Measurements from ENCODE around the gene ZNF470.

ZNF470 gene

DNA sequence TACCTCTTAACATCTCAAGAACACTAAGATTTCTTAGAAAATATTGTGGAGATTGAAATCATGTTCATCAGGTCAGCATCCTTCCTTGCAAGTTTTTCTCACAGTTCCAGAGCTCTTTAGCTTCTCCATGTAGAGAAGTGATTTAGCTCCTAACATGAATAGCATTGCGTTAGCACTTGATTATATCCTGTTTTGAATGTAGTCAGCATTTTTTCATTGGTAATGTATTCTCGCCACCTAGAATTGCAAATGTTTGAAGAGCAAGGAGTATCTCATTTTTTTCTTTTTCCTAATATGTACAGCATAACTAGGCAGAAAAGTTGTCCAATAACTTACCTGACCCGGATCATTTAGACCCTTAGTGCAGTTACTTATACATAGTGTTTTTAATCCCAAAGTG lies 6.6 kb downstream of the ZNF470 start:
- Histone ChIP-seq H3K9ac (ENCODE audit: low read depth, low read length) (no peak overlapping the region), H3K4me1 (ENCODE audit: control insufficient read depth, insufficient read depth, low read length) (no peaks in the 10 kb centered on the region), H3K4me3 (ENCODE audit: low read length) (no peak overlapping the region), H3K4me2 (ENCODE audit: low read length) (no peak overlapping the region), H3K36me3 (ENCODE audit: insufficient read depth, low read length) (peaks cover 86% of the 10 kb centered on the region), H3K9me3 (replicated peaks; ENCODE audit: low read length) (peaks cover 70% of the 10 kb centered on the region), H3K27me3 (ENCODE audit: control insufficient read depth, insufficient read depth, low read length) (no peaks in the 10 kb centered on the region)

DNA sequence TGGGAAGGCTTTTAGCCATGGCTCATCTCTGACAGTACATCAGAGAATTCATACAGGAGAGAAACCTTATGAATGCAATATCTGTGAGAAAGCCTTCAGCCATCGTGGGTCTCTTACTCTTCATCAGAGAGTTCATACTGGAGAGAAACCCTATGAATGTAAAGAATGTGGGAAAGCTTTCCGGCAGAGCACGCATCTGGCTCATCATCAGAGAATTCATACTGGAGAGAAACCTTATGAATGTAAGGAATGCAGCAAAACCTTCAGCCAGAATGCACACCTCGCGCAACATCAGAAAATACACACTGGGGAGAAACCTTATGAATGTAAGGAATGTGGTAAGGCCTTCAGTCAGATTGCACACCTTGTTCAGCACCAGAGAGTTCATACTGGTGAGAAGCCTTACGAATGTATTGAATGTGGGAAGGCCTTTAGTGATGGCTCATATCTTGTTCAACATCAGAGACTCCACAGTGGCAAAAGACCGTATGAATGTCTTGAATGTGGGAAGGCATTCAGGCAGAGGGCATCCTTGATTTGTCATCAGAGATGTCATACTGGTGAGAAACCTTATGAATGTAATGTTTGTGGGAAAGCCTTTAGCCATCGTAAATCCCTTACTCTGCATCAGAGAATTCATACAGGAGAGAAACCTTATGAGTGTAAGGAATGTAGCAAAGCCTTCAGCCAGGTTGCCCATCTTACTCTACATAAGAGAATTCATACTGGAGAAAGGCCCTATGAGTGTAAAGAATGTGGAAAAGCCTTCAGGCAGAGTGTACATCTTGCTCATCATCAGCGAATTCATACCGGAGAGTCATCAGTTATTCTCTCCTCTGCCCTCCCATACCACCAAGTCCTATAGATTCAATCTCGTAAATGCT lies 10.7 kb downstream of the ZNF470 start:
- Histone ChIP-seq H3K9me3 (replicated peaks; ENCODE audit: low read length) (peaks cover 79% of the 10 kb centered on the region), H3K36me3 (ENCODE audit: insufficient read depth, low read length) (peaks cover 55% of the 10 kb centered on the region), H3K9ac (ENCODE audit: low read depth, low read length) (no peak overlapping the region), H3K27me3 (ENCODE audit: control insufficient read depth, insufficient read depth, low read length) (no peaks in the 10 kb centered on the region), H3K4me1 (ENCODE audit: control insufficient read depth, insufficient read depth, low read length) (no peaks in the 10 kb centered on the region), H3K4me2 (ENCODE audit: low read length) (no peak overlapping the region), H3K4me3 (ENCODE audit: low read length) (no peak overlapping the region)

DNA sequence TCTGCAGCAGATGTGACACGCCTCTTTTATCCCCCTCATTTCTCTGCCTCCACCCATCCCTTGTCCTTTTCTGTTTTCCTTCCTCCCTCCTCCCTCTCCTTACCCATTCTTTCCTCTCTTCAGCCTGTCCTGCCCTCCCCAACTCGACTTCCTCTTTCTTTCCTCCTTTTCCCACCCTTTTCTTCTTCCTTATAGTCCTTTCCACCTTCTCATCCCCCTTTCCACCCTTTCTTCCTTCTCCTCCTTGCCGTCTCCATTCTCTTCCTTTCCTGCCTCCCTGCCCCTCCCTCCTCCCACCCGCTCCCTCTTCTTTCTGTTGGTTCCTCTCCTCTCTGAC lies 27.1 kb downstream of the ZNF470 start:
- Histone ChIP-seq H3K9me3 (replicated peaks; ENCODE audit: low read length) (peaks cover 17% of the 10 kb centered on the region), H3K4me3 (ENCODE audit: low read length) (peak overlapping the region; percentile 100), H3K4me2 (ENCODE audit: low read length) (peak overlapping the region; percentile 79), H3K36me3 (ENCODE audit: insufficient read depth, low read length) (peaks cover 14% of the 10 kb centered on the region), H3K9ac (ENCODE audit: low read depth, low read length) (no peak overlapping the region), H3K27me3 (ENCODE audit: control insufficient read depth, insufficient read depth, low read length) (no peaks in the 10 kb centered on the region), H3K4me1 (ENCODE audit: control insufficient read depth, insufficient read depth, low read length) (peaks cover 6% of the 10 kb centered on the region)

DNA sequence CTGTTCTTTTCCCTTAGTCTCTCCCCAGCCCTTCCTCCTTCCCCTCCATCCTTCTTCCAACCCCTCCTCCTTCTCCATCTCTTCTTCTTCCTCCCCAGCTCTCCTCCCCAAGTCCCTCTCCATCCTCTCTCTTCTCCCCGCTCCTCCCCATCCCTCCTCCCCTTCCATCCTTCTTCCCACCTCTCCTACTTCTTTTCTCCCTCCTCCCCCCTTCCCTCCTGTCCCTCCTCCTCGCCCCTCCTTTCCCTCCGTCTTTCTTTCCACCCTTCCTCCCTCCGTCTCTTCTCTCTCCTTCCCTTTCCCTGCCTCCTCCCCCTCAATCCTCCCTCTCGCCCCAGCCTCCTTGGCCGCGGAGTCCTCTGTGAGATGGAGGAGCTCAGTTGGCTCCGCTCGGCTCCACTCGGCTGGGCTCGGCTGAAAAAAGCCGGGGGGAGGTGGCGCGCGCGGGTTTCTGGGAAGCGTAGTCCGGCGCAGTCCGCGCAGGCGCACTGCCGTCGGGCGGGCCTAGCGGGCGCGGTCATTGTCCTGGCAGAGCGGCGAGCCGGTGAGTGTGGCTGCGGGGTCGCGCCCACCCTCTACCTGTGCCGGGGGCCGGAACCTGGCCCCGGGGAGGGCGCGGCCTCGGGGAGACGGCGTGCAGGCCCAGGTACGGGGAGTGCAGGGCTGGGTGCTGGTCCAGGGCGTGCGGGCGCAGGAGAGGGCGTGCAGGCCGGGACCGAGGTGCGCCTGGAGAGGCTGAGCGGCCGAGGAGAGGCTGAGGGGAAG lies 27.7 kb downstream of the ZNF470 start, which contains the start of gene ZNF71:
Gene ZNF71, plus strand, starts transcription at position 520 of the 765 bp plus-strand sequence. CDS start 6,257 bp downstream, outside the sequence.
- peaks cover 17% of the 10 kb centered on the region for H3K9me3 ChIP-seq (replicated peaks; ENCODE audit: low read length)
- H3K4me3 ChIP-seq (ENCODE audit: low read length), result peak within 1 kb of the TSS; percentile 100
- H3K9ac ChIP-seq (ENCODE audit: low read depth, low read length), result peak within 1 kb of the TSS; percentile 93

DNA sequence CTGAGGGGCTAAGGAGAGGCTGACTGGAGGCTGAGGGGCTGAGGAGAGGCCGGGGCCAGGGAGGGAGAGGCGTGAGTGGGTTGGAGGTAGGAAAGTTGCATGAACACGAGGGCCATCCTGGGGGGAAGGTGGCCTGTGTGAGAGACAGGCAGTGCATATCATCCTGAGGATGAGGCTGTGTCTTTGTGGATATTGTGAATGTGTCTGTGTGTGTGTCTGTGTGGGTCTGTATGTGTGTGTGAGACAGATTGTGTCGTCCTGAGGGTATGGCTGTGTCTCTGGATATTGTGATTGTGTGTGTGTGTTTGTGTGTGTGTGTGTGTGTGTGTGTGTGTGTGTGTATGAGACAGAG lies 28.3 kb downstream of the ZNF470 start:
- peaks cover 11% of the 10 kb centered on the region for H3K9me3 ChIP-seq (replicated peaks; ENCODE audit: low read length)
- H3K9ac ChIP-seq (ENCODE audit: low read depth, low read length), result peak overlapping the region; percentile 93
- H3K4me3 ChIP-seq (ENCODE audit: low read length), result peak overlapping the region; percentile 100
- H3K4me2 ChIP-seq (ENCODE audit: low read length), result peak overlapping the region; percentile 79
- H3K27me3 ChIP-seq (ENCODE audit: control insufficient read depth, insufficient read depth, low read length), result no peaks in the 10 kb centered on the region
- H3K4me1 ChIP-seq (ENCODE audit: control insufficient read depth, insufficient read depth, low read length), result peaks cover 6% of the 10 kb centered on the region
- H3K36me3 ChIP-seq (ENCODE audit: insufficient read depth, low read length), result peaks cover 14% of the 10 kb centered on the region

More for the DNA sequence above, 27.7 kb downstream of the ZNF470 start, which contains the start of gene ZNF71:
- Histone ChIP-seq H3K4me2 (ENCODE audit: low read length) (peak within 1 kb of the TSS; percentile 79), H3K36me3 (ENCODE audit: insufficient read depth, low read length) (peaks cover 14% of the 10 kb centered on the region), H3K27me3 (ENCODE audit: control insufficient read depth, insufficient read depth, low read length) (no peaks in the 10 kb centered on the region), H3K4me1 (ENCODE audit: control insufficient read depth, insufficient read depth, low read length) (peaks cover 6% of the 10 kb centered on the region)

DNA sequence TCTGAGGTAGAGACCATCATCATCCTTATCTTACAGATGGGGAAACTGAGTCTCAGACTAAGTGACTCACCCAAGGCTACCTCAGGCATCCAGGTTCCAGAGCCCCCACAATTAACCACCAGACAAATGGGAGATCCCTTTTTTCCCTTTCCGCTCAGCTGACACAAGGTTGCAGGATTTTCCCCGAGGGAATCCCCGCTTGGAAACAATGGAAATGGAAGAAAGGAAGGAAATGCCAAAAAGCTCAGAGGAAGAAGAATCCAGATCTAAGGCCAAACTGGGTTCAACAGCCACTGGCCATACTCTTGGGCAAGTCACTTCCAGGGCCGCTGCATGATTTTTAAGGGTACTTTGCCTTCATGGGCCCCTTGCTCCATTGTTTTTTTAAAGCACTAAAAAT lies 29.4 kb downstream of the ZNF470 start:
- Histone ChIP-seq H3K4me3 (ENCODE audit: low read length) (peak overlapping the region; percentile 100), H3K4me1 (ENCODE audit: control insufficient read depth, insufficient read depth, low read length) (peaks cover 6% of the 10 kb centered on the region), H3K27me3 (ENCODE audit: control insufficient read depth, insufficient read depth, low read length) (no peaks in the 10 kb centered on the region), H3K36me3 (ENCODE audit: insufficient read depth, low read length) (peaks cover 23% of the 10 kb centered on the region), H3K4me2 (ENCODE audit: low read length) (peak overlapping the region; percentile 79), H3K9me3 (replicated peaks; ENCODE audit: low read length) (peaks cover 9% of the 10 kb centered on the region), H3K9ac (ENCODE audit: low read depth, low read length) (no peak overlapping the region)

DNA sequence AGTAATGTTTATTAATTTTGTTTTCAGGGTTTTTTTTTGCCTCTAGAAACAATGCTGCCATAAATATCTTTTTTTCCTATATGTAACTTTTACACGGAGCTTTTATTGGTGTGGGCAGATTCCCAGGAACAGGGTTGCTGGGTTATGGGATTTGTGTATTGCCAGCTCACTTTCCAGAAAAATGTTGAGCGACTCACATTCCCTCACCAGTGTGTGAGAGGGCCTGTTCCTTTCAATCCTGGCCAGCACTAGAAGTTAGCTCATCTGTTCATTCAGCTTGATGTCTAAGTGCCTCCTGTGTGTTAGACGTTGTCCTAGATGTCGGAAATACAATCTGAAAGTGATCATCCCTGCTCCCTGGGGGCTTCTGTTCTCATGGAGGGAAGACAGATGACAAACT lies 30.4 kb downstream of the ZNF470 start:
- Histone ChIP-seq H3K27me3 (ENCODE audit: control insufficient read depth, insufficient read depth, low read length) (no peaks in the 10 kb centered on the region), H3K4me2 (ENCODE audit: low read length) (no peak overlapping the region), H3K36me3 (ENCODE audit: insufficient read depth, low read length) (peaks cover 30% of the 10 kb centered on the region), H3K9me3 (replicated peaks; ENCODE audit: low read length) (peaks cover 9% of the 10 kb centered on the region), H3K4me1 (ENCODE audit: control insufficient read depth, insufficient read depth, low read length) (peaks cover 6% of the 10 kb centered on the region), H3K4me3 (ENCODE audit: low read length) (no peak overlapping the region), H3K9ac (ENCODE audit: low read depth, low read length) (no peak overlapping the region)

DNA sequence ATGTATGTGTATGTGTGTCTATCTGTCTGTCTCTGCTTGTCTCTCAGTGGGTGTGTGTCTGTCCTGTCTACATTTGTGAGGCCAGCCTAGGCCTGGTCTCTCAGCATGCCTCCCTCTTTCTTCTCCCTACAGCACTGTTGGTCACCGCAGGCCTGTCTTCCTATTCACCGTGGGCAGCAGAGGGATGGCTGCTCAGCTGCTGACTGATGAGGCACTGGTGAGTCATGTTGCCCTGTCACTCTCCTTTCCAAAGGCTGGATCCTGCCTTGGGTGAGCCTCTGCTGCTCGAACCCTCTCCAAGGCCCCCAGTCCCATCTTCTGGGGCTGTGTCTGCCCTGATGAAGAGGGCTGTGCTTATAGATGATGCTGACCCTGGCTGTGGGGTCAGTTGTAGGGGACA lies 34.1 kb downstream of the ZNF470 start:
- H3K9me3 ChIP-seq (replicated peaks; ENCODE audit: low read length), result peaks cover 9% of the 10 kb centered on the region
- no peak overlapping the region for H3K9ac ChIP-seq (ENCODE audit: low read depth, low read length)
- H3K4me2 ChIP-seq (ENCODE audit: low read length), result no peak overlapping the region
- H3K27me3 ChIP-seq (ENCODE audit: control insufficient read depth, insufficient read depth, low read length), result no peaks in the 10 kb centered on the region
- peaks cover 49% of the 10 kb centered on the region for H3K36me3 ChIP-seq (ENCODE audit: insufficient read depth, low read length)
- H3K4me1 ChIP-seq (ENCODE audit: control insufficient read depth, insufficient read depth, low read length), result peaks cover under 1% of the 10 kb centered on the region
- H3K4me3 ChIP-seq (ENCODE audit: low read length), result no peak overlapping the region

DNA sequence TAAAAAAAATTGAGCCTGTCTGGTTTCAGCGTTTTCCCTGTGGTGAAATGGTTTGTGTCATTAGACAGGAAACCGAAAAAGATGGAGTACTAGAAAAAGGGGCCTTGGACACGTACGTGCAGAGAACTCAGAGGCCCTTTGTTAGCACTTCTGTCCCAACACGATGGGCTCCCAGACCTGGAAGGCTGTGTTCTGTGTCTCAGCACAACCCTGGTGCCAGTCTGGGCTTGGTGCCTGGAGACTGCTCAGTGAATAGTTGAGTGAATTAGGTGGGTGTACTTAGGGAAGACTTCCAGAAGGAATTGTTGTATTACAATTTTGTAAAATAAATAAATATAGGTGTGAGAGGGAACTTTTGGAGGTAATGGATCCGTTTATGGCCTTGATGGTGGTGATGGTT lies 36.6 kb downstream of the ZNF470 start:
- Histone ChIP-seq H3K4me1 (ENCODE audit: control insufficient read depth, insufficient read depth, low read length) (no peaks in the 10 kb centered on the region), H3K36me3 (ENCODE audit: insufficient read depth, low read length) (peaks cover 39% of the 10 kb centered on the region), H3K4me2 (ENCODE audit: low read length) (no peak overlapping the region), H3K4me3 (ENCODE audit: low read length) (no peak overlapping the region), H3K27me3 (ENCODE audit: control insufficient read depth, insufficient read depth, low read length) (no peaks in the 10 kb centered on the region), H3K9me3 (replicated peaks; ENCODE audit: low read length) (peaks cover 3% of the 10 kb centered on the region), H3K9ac (ENCODE audit: low read depth, low read length) (no peak overlapping the region)

DNA sequence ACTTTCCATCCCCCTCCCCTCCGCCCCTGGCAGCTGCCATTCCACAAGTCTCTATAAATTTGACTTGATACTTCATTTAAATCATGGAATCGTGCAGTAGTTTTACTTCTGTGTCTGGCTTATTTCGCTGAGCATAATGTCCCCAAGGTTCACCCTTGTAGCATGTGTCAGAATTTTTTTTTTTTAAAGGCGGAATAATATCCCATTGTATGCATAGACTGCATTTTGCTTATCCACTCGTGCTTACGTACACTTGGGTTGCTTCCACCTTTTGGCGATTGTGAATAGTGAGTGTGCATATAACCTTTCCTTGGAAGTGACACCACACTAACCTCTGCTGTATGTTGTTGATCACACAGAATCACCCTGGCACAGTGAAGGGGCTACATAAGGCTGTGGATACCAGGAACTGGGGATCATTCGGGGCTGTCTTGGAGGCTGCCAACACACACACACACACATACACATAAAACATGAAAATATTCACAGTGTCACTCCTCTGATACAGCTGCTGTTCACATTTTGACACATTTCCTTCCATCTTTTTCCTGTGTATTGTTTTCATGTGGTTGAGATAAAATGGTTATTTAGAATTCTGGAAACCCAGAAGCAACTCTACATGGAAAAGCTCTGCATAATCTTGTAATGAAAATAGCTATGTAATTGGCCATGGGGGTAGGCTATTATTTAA lies 41.2 kb downstream of the ZNF470 start:
- Histone ChIP-seq H3K4me3 (ENCODE audit: low read length) (no peak overlapping the region), H3K4me1 (ENCODE audit: control insufficient read depth, insufficient read depth, low read length) (no peaks in the 10 kb centered on the region), H3K9me3 (replicated peaks; ENCODE audit: low read length) (peaks cover 3% of the 10 kb centered on the region), H3K27me3 (ENCODE audit: control insufficient read depth, insufficient read depth, low read length) (no peaks in the 10 kb centered on the region), H3K4me2 (ENCODE audit: low read length) (no peak overlapping the region), H3K9ac (ENCODE audit: low read depth, low read length) (no peak overlapping the region), H3K36me3 (ENCODE audit: insufficient read depth, low read length) (peaks cover 22% of the 10 kb centered on the region)

DNA sequence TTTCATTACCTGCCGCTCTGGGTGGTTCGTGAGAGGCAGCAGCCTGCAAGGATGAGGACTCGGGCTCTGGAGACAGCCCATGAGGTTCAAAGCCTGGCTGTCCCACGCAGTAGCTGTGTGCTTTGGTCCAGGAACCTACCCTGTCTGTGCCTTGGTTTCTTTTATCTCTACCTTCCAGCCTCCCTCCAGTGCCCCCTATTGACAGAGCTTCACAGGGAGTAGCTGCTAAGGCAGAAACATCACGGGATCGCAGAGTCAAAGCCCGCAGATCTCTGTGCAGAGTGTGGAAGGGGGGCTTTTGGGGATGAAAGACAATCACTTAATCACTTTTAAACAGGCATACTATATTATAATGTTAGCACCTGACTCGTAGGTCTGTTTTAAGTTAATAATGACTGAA lies 44.0 kb downstream of the ZNF470 start:
- peaks cover 15% of the 10 kb centered on the region for H3K36me3 ChIP-seq (ENCODE audit: insufficient read depth, low read length)

More for the DNA sequence above, 44.0 kb downstream of the ZNF470 start:
- H3K4me3 ChIP-seq (ENCODE audit: low read length), result no peak overlapping the region
- H3K4me2 ChIP-seq (ENCODE audit: low read length), result no peak overlapping the region
- H3K4me1 ChIP-seq (ENCODE audit: control insufficient read depth, insufficient read depth, low read length), result no peaks in the 10 kb centered on the region
- peaks cover 3% of the 10 kb centered on the region for H3K9me3 ChIP-seq (replicated peaks; ENCODE audit: low read length)
- H3K9ac ChIP-seq (ENCODE audit: low read depth, low read length), result no peak overlapping the region
- H3K27me3 ChIP-seq (ENCODE audit: control insufficient read depth, insufficient read depth, low read length), result no peaks in the 10 kb centered on the region
